ENCODE results near the gene RASA2.

RASA2 gene

DNA sequence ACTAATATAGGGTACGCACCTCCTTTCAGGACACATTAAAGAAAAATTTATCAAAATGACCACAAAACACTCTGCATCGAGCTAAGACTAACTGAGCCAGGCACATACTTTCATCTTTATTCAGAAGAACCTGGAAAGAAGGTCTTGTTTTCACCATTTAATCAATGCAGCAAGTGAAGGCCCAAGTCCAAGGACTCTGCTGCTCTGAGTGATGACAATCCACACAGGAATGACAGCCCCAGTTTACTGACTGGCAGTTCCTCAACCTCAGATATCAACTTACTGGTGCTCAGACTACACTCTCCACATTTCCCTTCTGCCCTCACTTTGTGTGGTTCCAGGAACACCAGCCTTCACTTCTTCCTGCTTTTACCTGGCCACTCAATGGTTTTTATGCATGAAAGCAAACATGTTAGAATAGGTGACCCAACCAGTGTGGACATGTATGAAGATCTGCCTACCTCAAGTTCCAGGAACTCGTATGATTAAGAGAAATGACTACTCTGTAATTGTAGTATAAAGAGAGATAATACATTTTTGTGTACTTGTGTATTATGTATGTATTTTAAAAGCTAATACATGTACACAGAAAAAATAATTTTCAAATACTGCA lies 29.1 kb upstream of the RASA2 start:
- H3K4me3 ChIP-seq (ENCODE audit: low read length in 2 of 2): no peak overlapping the region
- H3K27me3 ChIP-seq (ENCODE audit: control insufficient read depth in 2 of 2, insufficient read depth in 2 of 2, low read length in 2 of 2): no peaks in the 10 kb centered on the region
- no peak overlapping the region for H3K27ac ChIP-seq (ENCODE audit: low read depth in 2 of 2, low read length in 2 of 2)
- H3K4me1 ChIP-seq (ENCODE audit: control insufficient read depth in 2 of 2, insufficient read depth in 2 of 2, low read length in 2 of 2): peaks cover 4 to 23% of the 10 kb centered on the region in 2 donors
- no peak overlapping the region for H3K9ac ChIP-seq (ENCODE audit: low read depth in 1 of 2, low read length in 2 of 2)
- H3K9me3 ChIP-seq (ENCODE audit: control insufficient read depth in 2 of 2, low read length in 2 of 2): no peaks in the 10 kb centered on the region
- H3K36me3 ChIP-seq (ENCODE audit: control insufficient read depth in 2 of 2, insufficient read depth in 2 of 2, low read length in 2 of 2): no peaks in the 10 kb centered on the region

DNA sequence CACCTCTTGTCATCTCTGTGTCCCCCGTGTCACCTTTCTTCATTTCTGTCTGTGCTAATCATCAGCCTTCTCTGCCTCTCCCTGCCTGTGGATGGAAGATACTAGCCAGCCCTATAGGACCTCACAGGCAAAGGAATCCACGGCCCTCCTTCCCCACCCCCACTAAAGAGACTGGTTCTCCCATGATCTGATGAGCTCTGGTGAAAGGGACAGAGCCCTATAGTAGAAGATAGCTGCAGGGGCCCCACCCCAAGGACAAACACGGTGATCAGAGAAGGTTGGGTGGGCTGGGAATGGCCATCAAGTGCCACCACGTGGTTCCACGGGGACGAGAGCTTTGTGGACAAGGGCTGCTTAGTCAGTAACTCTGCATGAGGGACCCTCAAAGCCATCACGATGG lies 27.8 kb upstream of the RASA2 start:
- peaks cover 4 to 23% of the 10 kb centered on the region in 2 donors for H3K4me1 ChIP-seq (ENCODE audit: control insufficient read depth in 2 of 2, insufficient read depth in 2 of 2, low read length in 2 of 2)
- no peaks in the 10 kb centered on the region for H3K9me3 ChIP-seq (ENCODE audit: control insufficient read depth in 2 of 2, low read length in 2 of 2)
- H3K27ac ChIP-seq (ENCODE audit: low read depth in 2 of 2, low read length in 2 of 2): no peak overlapping the region
- peaks cover 0 to 2% of the 10 kb centered on the region in 2 donors for H3K36me3 ChIP-seq (ENCODE audit: control insufficient read depth in 2 of 2, insufficient read depth in 2 of 2, low read length in 2 of 2)
- H3K4me3 ChIP-seq (ENCODE audit: low read length in 2 of 2): no peak overlapping the region
- H3K27me3 ChIP-seq (ENCODE audit: control insufficient read depth in 2 of 2, insufficient read depth in 2 of 2, low read length in 2 of 2): no peaks in the 10 kb centered on the region
- no peak overlapping the region for H3K9ac ChIP-seq (ENCODE audit: low read depth in 1 of 2, low read length in 2 of 2)

DNA sequence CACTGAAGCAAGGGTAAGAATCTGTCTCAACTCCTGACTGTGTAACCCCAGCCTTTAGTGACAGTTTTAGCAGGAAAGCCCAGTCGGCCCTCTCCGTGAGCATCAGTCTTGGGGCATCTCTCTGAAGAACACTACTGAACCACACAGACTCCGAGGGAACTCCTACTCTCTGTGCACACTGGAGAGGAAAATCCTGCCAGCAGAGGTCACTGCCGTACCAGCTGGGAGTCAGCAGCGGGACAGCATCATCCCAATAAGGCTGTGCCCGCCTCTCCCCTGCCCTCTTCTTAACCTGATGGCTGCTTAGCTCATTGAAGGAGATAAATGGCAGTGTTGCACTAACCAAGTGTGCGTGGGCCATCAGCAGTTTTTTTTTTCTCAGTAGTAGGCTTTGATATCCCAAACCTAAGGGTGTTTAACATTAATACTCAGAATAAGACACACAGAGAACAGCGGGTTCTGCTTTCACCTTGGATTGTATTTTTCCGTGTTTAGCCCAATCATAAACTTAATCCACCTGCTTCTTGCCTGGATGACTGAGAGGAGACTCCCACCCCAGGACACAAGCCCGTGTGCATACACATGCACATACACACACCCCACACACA lies 26.6 kb upstream of the RASA2 start:
- H3K9me3 ChIP-seq (ENCODE audit: control insufficient read depth in 2 of 2, low read length in 2 of 2): no peaks in the 10 kb centered on the region
- no peak overlapping the region for H3K4me3 ChIP-seq (ENCODE audit: low read length in 2 of 2)
- no peaks in the 10 kb centered on the region for H3K27me3 ChIP-seq (ENCODE audit: control insufficient read depth in 2 of 2, insufficient read depth in 2 of 2, low read length in 2 of 2)

GRCh38 chr3:141462176-141462859 lies 24.5 kb upstream of the RASA2 start:
- Histone ChIP-seq H3K4me3 (ENCODE audit: low read length in 2 of 2) (no peak overlapping the region), H3K9ac (ENCODE audit: low read depth in 1 of 2, low read length in 2 of 2) (no peak overlapping the region), H3K36me3 (ENCODE audit: control insufficient read depth in 2 of 2, insufficient read depth in 2 of 2, low read length in 2 of 2) (peaks cover 0 to 2% of the 10 kb centered on the region in 2 donors), H3K27ac (ENCODE audit: low read depth in 2 of 2, low read length in 2 of 2) (no peak overlapping the region), H3K9me3 (ENCODE audit: control insufficient read depth in 2 of 2, low read length in 2 of 2) (no peaks in the 10 kb centered on the region), H3K27me3 (ENCODE audit: control insufficient read depth in 2 of 2, insufficient read depth in 2 of 2, low read length in 2 of 2) (no peaks in the 10 kb centered on the region), H3K4me1 (ENCODE audit: control insufficient read depth in 2 of 2, insufficient read depth in 2 of 2, low read length in 2 of 2) (no peaks in the 10 kb centered on the region)

More for the DNA sequence above, 26.6 kb upstream of the RASA2 start:
- Histone ChIP-seq H3K27ac (ENCODE audit: low read depth in 2 of 2, low read length in 2 of 2) (no peak overlapping the region), H3K36me3 (ENCODE audit: control insufficient read depth in 2 of 2, insufficient read depth in 2 of 2, low read length in 2 of 2) (peaks cover 0 to 2% of the 10 kb centered on the region in 2 donors), H3K9ac (ENCODE audit: low read depth in 1 of 2, low read length in 2 of 2) (no peak overlapping the region), H3K4me1 (ENCODE audit: control insufficient read depth in 2 of 2, insufficient read depth in 2 of 2, low read length in 2 of 2) (peaks cover 4 to 13% of the 10 kb centered on the region in 2 donors)

GRCh38 chr3:141465221-141465620 lies 21.6 kb upstream of the RASA2 start:
- no peak overlapping the region for H3K27ac ChIP-seq (ENCODE audit: low read depth in 2 of 2, low read length in 2 of 2)
- H3K9ac ChIP-seq (ENCODE audit: low read depth in 1 of 2, low read length in 2 of 2): no peak overlapping the region
- H3K4me1 ChIP-seq (ENCODE audit: control insufficient read depth in 2 of 2, insufficient read depth in 2 of 2, low read length in 2 of 2): no peaks in the 10 kb centered on the region

DNA sequence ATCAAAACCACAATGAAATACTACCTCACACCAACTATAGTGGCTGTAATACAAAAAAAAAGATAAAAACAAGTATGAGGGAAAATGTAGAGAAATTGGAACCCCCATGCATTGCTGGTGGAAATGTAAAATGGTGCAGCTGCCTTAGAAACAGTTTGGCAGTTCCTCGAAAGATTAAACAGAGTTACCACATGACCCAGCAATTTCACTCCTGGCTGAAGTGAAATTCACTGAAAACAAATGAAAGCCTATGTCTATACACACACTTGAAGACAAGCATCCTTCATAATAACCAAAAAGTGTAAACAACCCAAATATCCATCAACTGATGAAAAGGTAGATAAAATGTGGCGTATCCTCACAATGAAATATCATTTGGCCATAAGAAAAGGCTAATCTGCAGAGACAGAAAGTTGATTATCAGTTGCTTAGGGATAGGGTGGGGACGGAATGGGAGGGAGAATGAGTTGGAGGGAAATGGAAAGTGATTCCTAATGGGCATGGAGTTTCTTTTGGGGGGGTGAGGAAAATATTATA lies 20.1 kb upstream of the RASA2 start:
- H3K9ac ChIP-seq (ENCODE audit: low read depth in 1 of 2, low read length in 2 of 2): no peak overlapping the region
- no peaks in the 10 kb centered on the region for H3K4me1 ChIP-seq (ENCODE audit: control insufficient read depth in 2 of 2, insufficient read depth in 2 of 2, low read length in 2 of 2)
- no peaks in the 10 kb centered on the region for H3K9me3 ChIP-seq (ENCODE audit: control insufficient read depth in 2 of 2, low read length in 2 of 2)
- H3K27ac ChIP-seq (ENCODE audit: low read depth in 2 of 2, low read length in 2 of 2): no peak overlapping the region
- peaks cover 0 to 2% of the 10 kb centered on the region in 2 donors for H3K36me3 ChIP-seq (ENCODE audit: control insufficient read depth in 2 of 2, insufficient read depth in 2 of 2, low read length in 2 of 2)
- no peak overlapping the region for H3K4me3 ChIP-seq (ENCODE audit: low read length in 2 of 2)
- no peaks in the 10 kb centered on the region for H3K27me3 ChIP-seq (ENCODE audit: control insufficient read depth in 2 of 2, insufficient read depth in 2 of 2, low read length in 2 of 2)

More at GRCh38 chr3:141465221-141465620, 21.6 kb upstream of the RASA2 start:
- Histone ChIP-seq H3K9me3 (ENCODE audit: control insufficient read depth in 2 of 2, low read length in 2 of 2) (no peaks in the 10 kb centered on the region), H3K4me3 (ENCODE audit: low read length in 2 of 2) (no peak overlapping the region), H3K27me3 (ENCODE audit: control insufficient read depth in 2 of 2, insufficient read depth in 2 of 2, low read length in 2 of 2) (no peaks in the 10 kb centered on the region), H3K36me3 (ENCODE audit: control insufficient read depth in 2 of 2, insufficient read depth in 2 of 2, low read length in 2 of 2) (peaks cover 0 to 2% of the 10 kb centered on the region in 2 donors)

GRCh38 chr3:141469720-141470119 lies 17.1 kb upstream of the RASA2 start:
- Histone ChIP-seq H3K36me3 (ENCODE audit: control insufficient read depth in 2 of 2, insufficient read depth in 2 of 2, low read length in 2 of 2) (no peaks in the 10 kb centered on the region), H3K27me3 (ENCODE audit: control insufficient read depth in 2 of 2, insufficient read depth in 2 of 2, low read length in 2 of 2) (no peaks in the 10 kb centered on the region), H3K9me3 (ENCODE audit: control insufficient read depth in 2 of 2, low read length in 2 of 2) (no peaks in the 10 kb centered on the region), H3K4me3 (ENCODE audit: low read length in 2 of 2) (no peak overlapping the region), H3K4me1 (ENCODE audit: control insufficient read depth in 2 of 2, insufficient read depth in 2 of 2, low read length in 2 of 2) (no peaks in the 10 kb centered on the region), H3K9ac (ENCODE audit: low read depth in 1 of 2, low read length in 2 of 2) (no peak overlapping the region), H3K27ac (ENCODE audit: low read depth in 2 of 2, low read length in 2 of 2) (no peak overlapping the region)

- H3K27me3 ChIP-seq (ENCODE audit: control insufficient read depth in 2 of 2, insufficient read depth in 2 of 2, low read length in 2 of 2): no peaks in the 10 kb centered on the region
- H3K9ac ChIP-seq (ENCODE audit: low read depth in 1 of 2, low read length in 2 of 2): no peak overlapping the region
- no peaks in the 10 kb centered on the region for H3K36me3 ChIP-seq (ENCODE audit: control insufficient read depth in 2 of 2, insufficient read depth in 2 of 2, low read length in 2 of 2)
- no peaks in the 10 kb centered on the region for H3K4me1 ChIP-seq (ENCODE audit: control insufficient read depth in 2 of 2, insufficient read depth in 2 of 2, low read length in 2 of 2)
- H3K27ac ChIP-seq (ENCODE audit: low read depth in 2 of 2, low read length in 2 of 2): no peak overlapping the region
- no peak overlapping the region for H3K4me3 ChIP-seq (ENCODE audit: low read length in 2 of 2)
- no peaks in the 10 kb centered on the region for H3K9me3 ChIP-seq (ENCODE audit: control insufficient read depth in 2 of 2, low read length in 2 of 2)
Measured at GRCh38 chr3:141471160-141471559, 15.7 kb upstream of the RASA2 start.

GRCh38 chr3:141476033-141476432 lies 10.8 kb upstream of the RASA2 start:
- Histone ChIP-seq H3K4me1 (ENCODE audit: control insufficient read depth in 2 of 2, insufficient read depth in 2 of 2, low read length in 2 of 2) (no peaks in the 10 kb centered on the region), H3K36me3 (ENCODE audit: control insufficient read depth in 2 of 2, insufficient read depth in 2 of 2, low read length in 2 of 2) (no peaks in the 10 kb centered on the region), H3K27me3 (ENCODE audit: control insufficient read depth in 2 of 2, insufficient read depth in 2 of 2, low read length in 2 of 2) (no peaks in the 10 kb centered on the region), H3K4me3 (ENCODE audit: low read length in 2 of 2) (no peak overlapping the region), H3K9ac (ENCODE audit: low read depth in 1 of 2, low read length in 2 of 2) (no peak overlapping the region), H3K9me3 (ENCODE audit: control insufficient read depth in 2 of 2, low read length in 2 of 2) (no peaks in the 10 kb centered on the region), H3K27ac (ENCODE audit: low read depth in 2 of 2, low read length in 2 of 2) (no peak overlapping the region)

- Histone ChIP-seq H3K4me1 (ENCODE audit: control insufficient read depth in 2 of 2, insufficient read depth in 2 of 2, low read length in 2 of 2) (no peaks in the 10 kb centered on the region), H3K4me3 (ENCODE audit: low read length in 2 of 2) (no peak overlapping the region), H3K36me3 (ENCODE audit: control insufficient read depth in 2 of 2, insufficient read depth in 2 of 2, low read length in 2 of 2) (no peaks in the 10 kb centered on the region), H3K9me3 (ENCODE audit: control insufficient read depth in 2 of 2, low read length in 2 of 2) (no peaks in the 10 kb centered on the region), H3K27ac (ENCODE audit: low read depth in 2 of 2, low read length in 2 of 2) (no peak overlapping the region), H3K9ac (ENCODE audit: low read depth in 1 of 2, low read length in 2 of 2) (no peak overlapping the region), H3K27me3 (ENCODE audit: control insufficient read depth in 2 of 2, insufficient read depth in 2 of 2, low read length in 2 of 2) (no peaks in the 10 kb centered on the region)
Measured at GRCh38 chr3:141477224-141477623, 9.6 kb upstream of the RASA2 start.
